Fibroblast of mammary gland (primary cell): ENCODE measurements around the gene P2RX4.
"Not testable (repeated sequence)": the region's sequence is repeated elsewhere in the genome, so short reads cannot be mapped to it uniquely, and the experiment has no call there.

ENCODE experiments used
- DNase-seq: peaks from one replicate; pipeline ENCODE4 v3.0.0-alpha.2; 2010; ENCODE audit warnings: low read depth
- H3K4me3 ChIP-seq: 2 replicates; pipeline ENCODE4 v1.5.1; 2011; ENCODE audit warnings: low read depth, mild to moderate bottlenecking, low read length, moderate library complexity; ENCODE audit not compliant: control insufficient read depth
- CTCF ChIP-seq: conservative IDR thresholded peaks from 2 replicates; pipeline ENCODE4 v1.5.1; 2011; ENCODE audit warnings: low read depth, low read length, inconsistent platforms; ENCODE audit not compliant: control insufficient read depth, insufficient read depth

P2RX4 gene

DNA sequence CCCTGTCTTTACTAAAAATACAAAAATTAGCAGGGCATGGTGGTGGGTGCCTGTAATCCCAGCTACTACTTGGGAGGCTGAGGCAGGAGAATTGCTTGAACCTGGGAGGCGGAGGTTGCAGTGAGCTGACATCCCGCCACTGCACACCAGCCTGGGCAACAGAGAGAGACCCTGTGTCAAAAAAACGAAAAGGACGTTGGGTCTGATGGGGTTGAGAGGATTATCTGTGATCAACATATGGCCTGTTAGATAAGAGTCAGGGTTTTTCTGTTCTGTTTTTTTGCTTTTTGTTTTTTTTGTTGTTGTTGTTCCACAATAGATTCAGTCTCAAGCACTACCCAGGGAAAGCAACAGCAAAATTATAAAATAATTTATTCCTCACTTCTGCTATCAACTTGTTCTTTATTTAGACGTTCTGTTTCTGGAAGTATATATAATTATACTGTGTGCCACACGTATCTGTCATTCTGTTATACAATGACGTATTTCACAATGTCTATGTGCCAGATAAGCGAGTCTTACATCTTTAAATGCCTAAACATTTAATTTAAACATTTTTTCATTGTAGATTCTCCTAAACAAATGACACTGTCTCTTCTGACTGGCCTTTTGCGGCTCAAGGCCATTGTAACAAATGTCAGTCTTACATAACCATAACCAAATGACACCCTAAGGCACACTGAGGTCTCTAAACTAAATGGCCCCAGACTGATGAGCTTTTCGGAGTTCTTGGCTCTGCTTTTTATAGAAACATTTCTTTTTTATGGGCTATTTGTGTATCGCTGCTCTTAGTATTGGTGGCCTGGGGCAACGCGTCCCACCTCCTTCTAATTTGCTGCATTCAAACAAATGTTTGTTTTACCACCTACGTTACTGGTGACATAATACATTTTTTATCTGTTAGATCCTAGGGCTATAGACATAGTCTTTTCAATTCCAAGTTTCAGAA, 7.2 kb upstream of the P2RX4 start:
- H3K4me3 ChIP-seq: no peak overlapping the region
- no peak for TF ChIP-seq CTCF
- DNase-seq: no peak

DNA sequence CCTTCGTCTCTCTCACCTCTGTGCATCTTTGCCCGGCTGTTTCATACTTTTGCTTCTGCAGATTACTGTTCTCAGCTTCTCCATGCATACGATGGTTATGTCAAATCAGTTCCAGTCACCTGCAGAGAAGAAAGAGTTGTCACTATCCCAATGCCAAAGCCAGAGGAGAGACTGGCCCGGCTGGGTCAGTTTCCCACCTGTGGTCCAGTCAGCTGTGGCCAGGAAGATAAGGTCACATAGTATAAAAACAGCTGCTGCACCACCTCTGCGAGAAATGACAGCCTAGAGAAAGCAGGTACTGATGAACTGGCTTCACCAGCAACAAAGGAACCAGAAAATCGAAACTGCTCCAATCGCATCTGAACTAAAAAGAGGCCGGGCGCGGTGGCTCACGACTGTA, 6.4 kb upstream of the P2RX4 start:
- no peak overlapping the region for H3K4me3 ChIP-seq
- TF ChIP-seq CTCF: no peak
- no peak for DNase-seq

DNA sequence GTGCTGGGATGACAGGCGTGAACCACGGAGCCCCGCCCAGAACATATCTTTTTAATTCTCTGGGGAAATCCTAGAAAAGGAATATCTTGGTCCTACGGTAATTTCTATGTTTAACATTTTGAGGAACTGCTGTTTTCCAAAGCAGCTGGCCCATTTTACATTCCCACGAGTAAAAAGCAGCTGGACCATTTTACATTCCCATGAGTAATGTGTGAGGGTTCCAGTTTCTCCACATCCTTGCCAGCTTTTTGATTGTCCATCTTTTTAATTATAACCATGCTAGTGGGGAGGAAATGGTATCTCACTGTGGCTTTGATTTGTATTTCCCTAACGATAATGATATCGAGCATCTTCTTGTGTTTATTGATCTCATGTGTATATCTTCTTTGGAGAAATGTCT, 4.4 kb upstream of the P2RX4 start:
- no peak overlapping the region for H3K4me3 ChIP-seq
- DNase-seq: no peak
- TF ChIP-seq CTCF: no peak

DNA sequence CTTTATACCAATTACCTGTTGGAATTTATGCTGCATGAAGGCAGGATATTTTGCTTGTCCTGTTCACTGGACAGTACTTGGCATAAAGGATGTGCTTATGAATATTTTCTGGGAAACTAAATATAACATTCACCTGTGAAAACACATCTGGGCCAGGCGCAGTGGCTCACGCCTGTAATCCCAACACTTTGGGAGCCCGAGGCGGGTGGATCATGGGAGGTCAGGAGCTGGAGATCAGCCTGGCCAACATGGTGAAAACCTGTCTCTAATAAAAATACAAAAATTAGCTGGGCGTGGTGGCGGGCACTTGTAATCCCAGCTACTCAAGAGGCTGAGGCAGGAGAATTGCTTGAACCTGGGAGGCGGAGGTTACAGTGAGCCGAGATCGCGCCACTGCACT, 1.4 kb upstream of the P2RX4 start:
- not testable (repeated sequence) for H3K4me3 ChIP-seq, DNase-seq

DNA sequence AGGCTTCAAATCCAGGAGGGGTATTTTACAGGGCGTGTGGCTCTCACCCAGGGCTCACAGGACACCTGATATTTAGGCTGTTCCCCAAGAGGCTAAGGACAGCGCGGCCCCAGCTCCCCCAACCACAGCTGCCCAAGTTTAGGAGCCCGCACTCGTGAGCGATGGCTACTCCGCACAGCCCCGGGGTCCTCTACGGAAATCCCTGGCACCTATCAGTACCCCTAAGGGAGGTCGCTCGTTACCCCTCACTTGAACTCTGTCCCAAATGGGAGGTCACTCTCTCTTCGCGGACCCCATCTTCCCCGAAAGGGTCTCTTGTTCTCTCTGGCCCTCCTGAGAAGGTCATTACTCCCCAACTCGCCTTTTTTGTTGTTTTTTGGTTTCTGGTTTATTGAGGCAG, 708 bp upstream of the P2RX4 start:
- H3K4me3 ChIP-seq: peak overlapping the region; percentile 58
- DNase-seq: no peak
- TF ChIP-seq CTCF: no peak

GRCh38 chr12:121212875-121213274, 2.9 kb downstream of the P2RX4 start:
- no peak for DNase-seq
- no peak for TF ChIP-seq CTCF

DNA sequence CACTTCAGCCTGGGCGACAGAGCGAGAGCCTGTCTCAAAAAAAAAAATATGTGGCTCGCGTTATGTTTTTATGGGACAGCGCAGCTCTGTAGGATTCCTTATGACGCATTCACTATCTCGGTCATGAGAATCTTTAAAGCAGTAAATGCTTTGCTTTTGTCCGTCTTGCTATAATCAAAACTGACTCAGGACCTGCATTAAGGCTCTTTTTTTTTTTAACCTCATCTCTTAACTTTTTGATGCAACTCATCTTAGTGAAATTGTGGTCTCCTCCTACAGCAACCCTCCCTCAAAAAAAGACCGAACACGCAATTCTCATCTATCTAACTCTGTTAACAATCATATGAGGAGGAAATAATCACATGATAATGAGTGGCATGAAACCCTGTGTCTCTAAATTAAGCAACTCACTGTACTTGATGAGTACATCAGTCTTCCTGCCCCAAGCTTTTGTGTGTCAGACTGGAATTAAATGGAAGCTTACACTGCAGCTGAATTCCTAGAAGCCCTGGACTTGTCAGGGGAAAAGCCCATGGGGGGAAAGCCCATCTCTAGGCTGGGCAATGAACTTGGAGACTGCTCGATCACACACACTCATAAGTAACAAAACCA, 4.3 kb downstream of the P2RX4 start:
- TF ChIP-seq CTCF: no peak
- no peak overlapping the region for H3K4me3 ChIP-seq
- DNase-seq: peak; percentile 71

More at GRCh38 chr12:121212875-121213274, 2.9 kb downstream of the P2RX4 start:
- no peak overlapping the region for H3K4me3 ChIP-seq
